IMR-90 (cell line): ENCODE data around the gene CDK5. TPM values are rescaled to one million over a fixed set of nuclear protein-coding genes. Genes with fewer than 3 reads are reported as not detected.

ENCODE experiments used
- ATAC-seq: fragments of 200-7000 bp; cut with Tn5 transposase; 2 replicates; pipeline ENCODE4 v1.9.1; 2020; ENCODE audit warnings: low read depth, mild to moderate bottlenecking, moderate library complexity
- BruUV-seq: library from RNA; stranded (reverse); fragments of 400-500 nt; replicated peaks from 2 replicates; lab custom pipeline; 2021; lab: Mats Ljungman, UMichigan
- CTCF ChIA-PET: fragments of 300-600 bp; formaldehyde crosslinking; extraction: SDS; loops from one replicate; lab custom pipeline; 2021; ENCODE audit warnings: antibody characterized with exemption; lab: Yijun Ruan, JAX
- POLR2A ChIA-PET: fragments of 300-600 bp; sonication (Branson Sonifier 250); formaldehyde crosslinking; loops from one replicate; lab custom pipeline; 2022; ENCODE audit warnings: antibody characterized with exemption; ENCODE audit not compliant: unreplicated experiment; lab: Charles Lee
- DNase-seq: peaks from one replicate; pipeline ENCODE4 v3.0.0; 2013
- H2AFZ ChIP-seq: replicated peaks from 2 replicates; pipeline ENCODE3; 2013; ENCODE audit warnings: low read length, mild to moderate bottlenecking; ENCODE audit not compliant: poor library complexity
- H2AK5ac ChIP-seq: 2 replicates; pipeline ENCODE4 v1.6.1; 2013; ENCODE audit warnings: low read depth, low read length, inconsistent platforms
- H2AK9ac ChIP-seq: replicated peaks from 2 replicates; pipeline ENCODE3; 2013; ENCODE audit warnings: mild to moderate bottlenecking, low read depth, low read length, moderate library complexity; ENCODE audit not compliant: poor library complexity
- H2BK120ac ChIP-seq: 2 replicates; pipeline ENCODE4 v1.6.1; 2013; ENCODE audit warnings: low read depth, low read length, inconsistent platforms
- H2BK15ac ChIP-seq: 3 replicates; pipeline ENCODE4 v1.6.1; 2013; ENCODE audit warnings: low read depth, low read length, inconsistent platforms
- H2BK20ac ChIP-seq: 2 replicates; pipeline ENCODE4 v1.6.1; 2013; ENCODE audit warnings: low read depth, mild to moderate bottlenecking, inconsistent platforms, low read length, moderate library complexity
- H2BK5ac ChIP-seq: 2 replicates; pipeline ENCODE4 v1.6.1; 2013; ENCODE audit warnings: mild to moderate bottlenecking, low read depth, low read length, inconsistent platforms; ENCODE audit not compliant: poor library complexity, severe bottlenecking
- H3K14ac ChIP-seq: replicated peaks from 2 replicates; pipeline ENCODE4 v1.6.1; 2013; ENCODE audit warnings: low read depth, low read length, inconsistent platforms
- H3K18ac ChIP-seq: 2 replicates; pipeline ENCODE4 v1.6.1; 2013; ENCODE audit warnings: low read depth, low read length, control low read depth
- H3K23ac ChIP-seq: 2 replicates; pipeline ENCODE4 v1.6.1; 2013; ENCODE audit warnings: low read depth, low read length, inconsistent platforms
- H3K27ac ChIP-seq: 2 replicates; pipeline ENCODE4 v1.5.1; 2013; ENCODE audit warnings: mild to moderate bottlenecking, control low read depth, low read length; ENCODE audit not compliant: insufficient read depth
- H3K27me3 ChIP-seq: 2 replicates; pipeline ENCODE4 v1.6.1; 2013; ENCODE audit warnings: low read length; ENCODE audit not compliant: control insufficient read depth, insufficient read depth
- H3K36me3 ChIP-seq: 2 replicates; pipeline ENCODE4 v1.6.1; 2013; ENCODE audit warnings: low read length, mixed read lengths; ENCODE audit not compliant: control insufficient read depth, insufficient read depth
- H3K4ac ChIP-seq: 2 replicates; pipeline ENCODE4 v1.6.1; 2013; ENCODE audit warnings: low read depth, low read length, inconsistent platforms
- H3K4me1 ChIP-seq: 2 replicates; pipeline ENCODE4 v1.6.1; 2013; ENCODE audit warnings: low read length, mixed read lengths; ENCODE audit not compliant: control insufficient read depth, insufficient read depth
- H3K4me2 ChIP-seq: 2 replicates; pipeline ENCODE4 v1.6.1; 2013; ENCODE audit warnings: low read depth, mild to moderate bottlenecking, control low read depth, low read length, moderate library complexity
- H3K4me3 ChIP-seq: 2 replicates; pipeline ENCODE4 v1.5.1; 2013; ENCODE audit warnings: low read depth, mild to moderate bottlenecking, control low read depth, low read length, moderate library complexity; ENCODE audit not compliant: insufficient read depth
- H3K56ac ChIP-seq: 2 replicates; pipeline ENCODE4 v1.6.1; 2013; ENCODE audit warnings: low read length, inconsistent platforms; ENCODE audit not compliant: insufficient read depth; ENCODE audit errors: extremely low read depth
- H3K79me1 ChIP-seq, 2 experiments: 2 replicates each; pipeline ENCODE4 v1.6.1; 2013; ENCODE audit warnings: low read length in 2 of 2, inconsistent platforms in 1 of 2, low read depth in 1 of 2
- H3K9ac ChIP-seq: 2 replicates; pipeline ENCODE4 v1.6.1; 2013; ENCODE audit warnings: low read depth, low read length, control low read depth
- H3K9me1 ChIP-seq: 2 replicates; pipeline ENCODE4 v1.6.1; 2013; ENCODE audit warnings: low read length, inconsistent platforms; ENCODE audit not compliant: insufficient read depth
- H3K9me3 ChIP-seq: 2 replicates; pipeline ENCODE4 v1.6.1; 2013; ENCODE audit warnings: low read length; ENCODE audit not compliant: control insufficient read depth, insufficient read depth
- H4K20me1 ChIP-seq: 2 replicates; pipeline ENCODE4 v1.6.1; 2013; ENCODE audit warnings: low read length, inconsistent platforms; ENCODE audit not compliant: insufficient read depth
- H4K5ac ChIP-seq: 2 replicates; pipeline ENCODE4 v1.6.1; 2013; ENCODE audit warnings: mild to moderate bottlenecking, low read depth, low read length, control low read depth
- H4K8ac ChIP-seq, 2 experiments: 2 replicates each; pipeline ENCODE4 v1.6.1; 2013; ENCODE audit warnings: low read depth in 2 of 2, low read length in 2 of 2, control low read depth in 1 of 2, inconsistent platforms in 1 of 2
- H4K91ac ChIP-seq: 2 replicates; pipeline ENCODE4 v1.6.1; 2013; ENCODE audit warnings: low read depth, low read length, inconsistent platforms; ENCODE audit not compliant: insufficient read depth
- BHLHE40 ChIP-seq: fragments of 150-350 bp; IDR thresholded peaks from 2 replicates; pipeline ENCODE4 v1.6.1; 2016; ENCODE audit warnings: mild to moderate bottlenecking, low read depth, low read length
- CEBPB ChIP-seq: IDR thresholded peaks from 2 replicates; pipeline ENCODE4 v1.6.1; 2012; ENCODE audit warnings: low read depth, low read length, improper control_type of control experiment
- CHD1 ChIP-seq: IDR thresholded peaks from 2 replicates; pipeline ENCODE4 v1.6.1; 2012; ENCODE audit warnings: low read depth, low read length, improper control_type of control experiment
- ELK1 ChIP-seq: fragments of 150-350 bp; IDR thresholded peaks from 2 replicates; pipeline ENCODE4 v1.6.1; 2016; ENCODE audit warnings: low read depth, mild to moderate bottlenecking, low read length, moderate library complexity, borderline replicate concordance
- FOS ChIP-seq: fragments of 150-350 bp; IDR thresholded peaks from 2 replicates; pipeline ENCODE4 v1.6.1; 2016; ENCODE audit warnings: low read depth, low read length
- MAFK ChIP-seq: IDR thresholded peaks from 2 replicates; pipeline ENCODE4 v1.6.1; 2012; ENCODE audit warnings: low read depth, low read length, improper control_type of control experiment
- MAZ ChIP-seq: IDR thresholded peaks from 2 replicates; pipeline ENCODE4 v1.6.1; 2012; ENCODE audit warnings: low read depth, mild to moderate bottlenecking, low read length, improper control_type of control experiment, moderate library complexity, borderline replicate concordance
- MXI1 ChIP-seq: IDR thresholded peaks from 2 replicates; pipeline ENCODE4 v1.6.1; 2012; ENCODE audit warnings: low read depth, mild to moderate bottlenecking, low read length, moderate library complexity, borderline replicate concordance
- NFE2L2 ChIP-seq: fragments of 150-350 bp; IDR thresholded peaks from 2 replicates; pipeline ENCODE4 v1.6.1; 2016; ENCODE audit warnings: low read depth, mild to moderate bottlenecking, low read length
- POLR2A ChIP-seq: IDR thresholded peaks from 2 replicates; pipeline ENCODE4 v1.6.1; 2012; ENCODE audit warnings: mild to moderate bottlenecking, low read depth, low read length
- RAD21 ChIP-seq: IDR thresholded peaks from 2 replicates; pipeline ENCODE4 v1.6.1; 2012; ENCODE audit warnings: low read length, improper control_type of control experiment
- RCOR1 ChIP-seq: IDR thresholded peaks from 2 replicates; pipeline ENCODE4 v1.6.1; 2012; ENCODE audit warnings: mild to moderate bottlenecking, low read length, improper control_type of control experiment; ENCODE audit not compliant: insufficient replicate concordance
- RFX5 ChIP-seq: IDR thresholded peaks from 2 replicates; pipeline ENCODE4 v1.8.0; 2012; ENCODE audit warnings: low read depth, mild to moderate bottlenecking, low read length, moderate library complexity
- SMC3 ChIP-seq: fragments of 150-350 bp; IDR thresholded peaks from 2 replicates; pipeline ENCODE4 v1.6.1; 2016; ENCODE audit warnings: low read depth, mild to moderate bottlenecking, antibody characterized with exemption, low read length, moderate library complexity
- USF2 ChIP-seq: fragments of 150-350 bp; IDR thresholded peaks from 2 replicates; pipeline ENCODE4 v1.6.1; 2017; ENCODE audit warnings: mild to moderate bottlenecking, antibody characterized with exemption, low read length, low read depth
- WGBS, 2 experiments: methylation state at CpG; one replicate each; pipeline versions ENCODE4 v1.1.5 to v1.1.7; 2013; ENCODE audit warnings: missing lambda C conversion rate in 2 of 2; ENCODE audit not compliant: insufficient read length in 1 of 2; ENCODE audit errors: extremely low coverage in 2 of 2; 5-methylcytosine and 5-hydroxymethylcytosine counted together
- dilution Hi-C: fragments of 300-500 bp; cut with HindIII; formaldehyde crosslinking; loops from one replicate; pipeline ENCODE4 v1.14.3; 2018; ENCODE audit warnings: low sequenced_read_pairs; ENCODE audit not compliant: unreplicated experiment
- in situ Hi-C: fragments of 300-500 bp; cut with MboI; formaldehyde crosslinking; loops from 3 replicates; pipeline ENCODE4 v1.14.3; 2019; ENCODE audit warnings: low sequenced_read_pairs, inconsistent platforms, mixed read lengths
- intact Hi-C: fragments of 100-400 bp; cut with micrococcal nuclease; formaldehyde crosslinking; loops from 2 replicates; pipeline ENCODE4 v1.10.0; 2022
- polyA plus RNA-seq, 3 experiments: library from polyadenylated mRNA; depleted of rRNA; stranded (reverse); fragments of >200 nt; gene quantifications; 2 replicates each; pipeline ENCODE4 v1.2.3, GENCODE V29; 2012; ENCODE audit warnings: low replicate concordance in 1 of 3
- total RNA-seq: library from RNA; depleted of rRNA; stranded (reverse); fragments of >200 nt; gene quantifications from 2 replicates; pipeline ENCODE4 v1.2.3, GENCODE V29; 2012

Gene CDK5
- total and polyA plus RNA-seq, 2 of the 4 experiments (the other 2 are of a cell fraction) = 22.4 to 34.8 TPM

- Histone ChIP-seq H3K56ac (no peak overlapping the region), H3K4me2 (no peak overlapping the region), H2BK15ac (no peak overlapping the region), H2BK5ac (no peak overlapping the region), H3K4me3 (no peak overlapping the region), H3K4ac (no peak overlapping the region), H2AK5ac (no peak overlapping the region), H3K27ac (no peak overlapping the region), H3K9me1 (no peaks in the 10 kb centered on the region), H3K9me3 (no peaks in the 10 kb centered on the region), H3K36me3 (peaks cover 51% of the 10 kb centered on the region), H3K18ac (no peak overlapping the region), H3K27me3 (no peaks in the 10 kb centered on the region), H3K23ac (no peak overlapping the region), H3K9ac (no peak overlapping the region), H2BK120ac (no peak overlapping the region), H3K79me1 (peaks cover 13 to 64% of the 10 kb centered on the region in 2 experiments; a peak in 3 of 4 replicates), H2AFZ (peak overlapping the region; percentile 8), H4K91ac (no peak overlapping the region), H4K8ac (no peak overlapping the region; a peak in 1 of 4 replicates), H3K14ac (no peak overlapping the region), H4K5ac (no peak overlapping the region), H2BK20ac (no peak overlapping the region), H2AK9ac (peak overlapping the region; percentile 56), H3K4me1 (peaks cover 16% of the 10 kb centered on the region), H4K20me1 (peaks cover 22% of the 10 kb centered on the region)
- CTCF ChIA-PET = no interaction called here
- no peak for ATAC-seq
- intact Hi-C loops (no loop called here), in situ Hi-C loops (no loop called here), dilution Hi-C loops (no loop called here)
- 100% methylated on average over 3 of the region's 33 CpGs; no CpG with 5 or more reads in 1 of the 2 experiments for WGBS, 2 experiments
- POLR2A ChIA-PET = interaction anchor here (0.5 to 0.6 kb wide), 2 partner anchors 16 to 212 kb away, joined by 4 to 5 read pairs; no protein-coding TSS in a partner anchor
- DNase-seq = no peak
- TSS peak; percentile 62 for BruUV-seq
- TF ChIP-seq FOS = no peak
- TF ChIP-seq BHLHE40 = no peak
- no peak for TF ChIP-seq ELK1
- TF ChIP-seq POLR2A = no peak; the same call in 1 of the 2 replicates
- no peak for TF ChIP-seq RCOR1
- TF ChIP-seq CHD1 = no peak
- TF ChIP-seq SMC3 = peak; percentile 29; the same call in 1 of the 2 replicates
- no peak for TF ChIP-seq MAFK
- TF ChIP-seq USF2 = no peak
- no peak for TF ChIP-seq MXI1
- no peak for TF ChIP-seq MAZ
- no peak for TF ChIP-seq CEBPB
- 0 out of 2 replicates have a peak, but pooled peaks have one; percentile 21 for TF ChIP-seq RAD21
- no peak for TF ChIP-seq RFX5
- TF ChIP-seq NFE2L2 = no peak
Observed at GRCh38 chr7:151076863-151077704, 19.4 kb upstream of the CDK5 start.
